GM19438 (cell line): ENCODE results near the gene LILRA2.
"Not testable (repeated sequence)": the region's sequence is repeated elsewhere in the genome, so short reads cannot be mapped to it uniquely, and the experiment has no call there.

Experiments
- ATAC-seq: cut with Tn5 transposase; IDR thresholded peaks from one replicate; pipeline ENCODE4 v1.9.1; 2021; ENCODE audit warnings: low read depth; ENCODE audit not compliant: unreplicated experiment

Gene LILRA2

GRCh38 chr19:54608205-54608604, 34.6 kb downstream of the LILRA2 start:
- ATAC-seq, result no peak

DNA sequence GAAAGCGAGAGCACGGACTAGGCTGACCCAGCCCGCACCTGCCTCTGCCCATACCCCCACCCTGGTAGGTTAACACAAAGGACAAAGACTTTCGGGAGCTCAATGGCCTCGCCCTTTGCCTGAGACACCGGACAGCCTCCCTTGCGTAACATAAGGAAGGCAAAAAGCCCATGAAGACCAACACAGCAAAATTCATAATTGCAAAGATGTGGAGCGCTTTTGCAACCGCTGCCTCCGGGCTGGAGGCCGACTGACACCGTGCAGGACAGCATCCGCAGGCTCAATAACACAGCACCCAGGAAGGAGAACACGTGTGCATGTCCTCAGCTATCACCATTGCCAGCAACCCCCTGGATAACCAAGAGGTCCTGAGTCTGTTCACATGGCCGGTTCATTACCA, 35.2 kb downstream of the LILRA2 start:
- ATAC-seq, result no peak

GRCh38 chr19:54609356-54609791, 35.8 kb downstream of the LILRA2 start:
- ATAC-seq, result no peak

- ATAC-seq, result no peak
Observed at GRCh38 chr19:54612428-54612827, 38.8 kb downstream of the LILRA2 start.

DNA sequence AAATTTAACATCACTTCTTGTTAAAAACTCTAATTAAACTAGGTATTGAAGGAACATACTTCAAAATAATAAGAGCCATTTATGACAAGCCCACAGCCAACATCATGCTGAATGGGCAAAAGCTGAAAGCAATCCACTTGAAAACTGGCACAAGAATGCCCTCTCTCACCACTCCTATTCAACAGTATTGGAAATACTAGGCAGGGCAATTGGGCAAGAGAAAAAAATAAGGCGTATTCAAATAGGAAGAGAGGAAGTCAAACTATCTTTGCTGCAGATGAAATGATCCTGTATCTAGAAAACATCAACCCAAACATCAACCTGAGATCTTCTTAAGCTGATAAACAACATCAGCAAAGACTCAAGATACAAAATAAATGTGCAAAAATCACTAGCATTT, 41.1 kb downstream of the LILRA2 start:
- ATAC-seq, result no peak

DNA sequence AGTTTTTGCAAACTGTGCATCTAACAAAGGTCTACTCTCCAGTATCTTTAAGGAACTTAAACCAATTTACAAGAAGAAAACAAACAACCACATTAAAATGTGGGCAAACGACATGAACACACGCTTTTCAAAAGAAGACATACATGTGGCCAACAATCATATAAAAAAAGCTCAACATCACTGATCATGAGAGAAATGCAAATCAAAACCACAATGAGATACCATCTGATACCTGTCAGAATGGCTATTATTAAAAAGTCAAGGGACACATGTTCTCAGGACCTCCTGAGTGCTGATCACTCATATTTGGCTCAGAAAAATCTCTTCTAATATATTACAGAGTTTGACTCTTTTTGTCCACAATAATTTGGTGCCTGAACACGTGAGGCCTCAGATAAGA, 42.5 kb downstream of the LILRA2 start:
- peak; percentile 33 for ATAC-seq

DNA sequence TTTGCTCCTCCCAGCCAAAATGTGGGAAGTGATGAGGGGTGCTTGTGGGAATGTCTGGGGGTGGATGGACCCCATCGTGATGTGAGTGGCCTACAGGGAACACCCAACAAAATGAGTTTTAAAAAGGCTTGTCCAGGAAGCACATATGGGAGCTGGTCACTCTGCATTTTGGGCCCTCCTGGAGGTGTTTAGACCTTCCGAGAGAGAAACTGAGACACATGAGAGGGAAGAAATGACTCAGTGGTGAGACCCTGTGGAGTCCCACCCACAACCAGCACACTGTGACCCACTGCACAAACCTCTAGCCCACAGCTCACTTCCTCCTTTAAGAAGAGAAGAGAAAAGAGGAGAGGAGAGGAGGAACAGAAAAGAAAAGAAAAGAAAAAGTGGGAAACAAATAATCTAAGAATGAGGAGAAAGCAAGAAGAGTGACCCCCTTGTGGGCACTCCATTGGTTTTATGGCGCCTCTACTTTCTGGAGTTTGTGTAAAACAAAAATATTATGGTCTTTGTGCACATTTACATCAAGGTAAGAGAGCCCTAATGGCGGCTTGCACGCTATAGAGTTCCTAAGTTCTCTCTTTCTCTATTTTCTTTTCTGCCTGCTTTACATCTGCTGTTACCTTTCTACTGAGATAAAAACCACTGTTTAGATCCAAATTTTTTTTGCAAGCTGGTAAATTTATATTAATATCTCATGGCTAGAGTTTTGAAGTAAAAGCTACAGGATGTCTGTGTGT, 43.4 kb downstream of the LILRA2 start:
- ATAC-seq, result peak; percentile 71

DNA sequence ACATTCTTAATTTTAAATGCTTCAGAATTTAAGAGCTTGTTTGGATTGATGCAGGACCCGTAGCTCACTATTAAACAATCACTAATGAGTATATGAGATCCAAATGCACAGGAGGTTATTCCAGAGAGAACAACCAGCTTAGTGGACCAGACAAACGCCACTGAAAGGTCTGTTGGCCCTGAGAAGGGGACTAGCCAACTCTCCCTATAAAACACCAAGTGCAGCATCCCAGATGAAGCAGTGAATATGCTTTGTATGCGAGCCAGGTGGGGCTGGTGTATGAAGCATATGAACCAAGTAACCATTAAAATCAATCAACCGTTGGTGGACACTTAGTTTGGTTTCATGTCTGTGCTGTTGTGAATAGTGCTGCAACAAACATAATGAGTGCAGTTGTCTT, 46.9 kb downstream of the LILRA2 start:
- no peak for ATAC-seq

- no peak for ATAC-seq
Observed at GRCh38 chr19:54622431-54622830, 48.8 kb downstream of the LILRA2 start.

GRCh38 chr19:54624234-54624633, 50.6 kb downstream of the LILRA2 start:
- ATAC-seq, result not testable (repeated sequence)

DNA sequence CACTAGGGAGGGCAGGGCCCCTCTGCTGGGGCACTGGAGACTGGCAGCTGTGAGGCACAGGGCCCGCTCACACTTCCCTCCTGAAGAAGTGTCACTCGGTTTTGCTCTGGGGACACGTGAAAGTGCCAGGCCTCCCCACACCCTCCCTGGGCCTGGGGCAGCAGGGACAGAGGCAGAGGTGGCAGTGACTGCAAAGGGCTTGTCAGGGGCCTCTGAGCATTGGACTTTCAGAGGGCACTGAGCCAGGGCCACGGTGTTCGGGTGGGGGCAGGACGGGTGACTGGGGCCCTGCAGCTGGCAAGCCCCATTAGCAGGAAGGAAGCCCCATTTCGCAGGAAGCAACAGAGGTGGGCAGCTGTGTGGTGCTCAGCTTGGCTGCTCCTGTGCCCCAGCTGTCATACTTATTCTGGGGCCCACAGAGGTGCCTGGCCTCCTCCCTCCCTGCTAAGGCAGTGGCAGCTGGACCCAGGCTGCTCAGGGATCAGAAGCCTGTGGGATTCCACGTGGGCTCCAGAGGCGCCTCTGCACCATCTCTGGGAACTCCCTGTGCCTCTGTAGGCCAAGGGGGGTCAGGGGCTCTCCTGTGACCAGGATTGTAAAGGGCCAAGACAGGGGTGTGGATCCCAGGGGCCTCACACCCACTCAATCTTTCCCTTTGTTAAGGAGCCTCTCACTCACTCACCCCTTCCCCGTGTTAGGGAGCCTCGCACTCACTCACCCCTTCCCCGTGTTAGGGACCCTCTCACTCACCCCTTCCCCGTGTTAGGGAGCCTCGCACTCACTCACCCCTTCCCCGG, 51.5 kb downstream of the LILRA2 start:
- not testable (repeated sequence) for ATAC-seq

DNA sequence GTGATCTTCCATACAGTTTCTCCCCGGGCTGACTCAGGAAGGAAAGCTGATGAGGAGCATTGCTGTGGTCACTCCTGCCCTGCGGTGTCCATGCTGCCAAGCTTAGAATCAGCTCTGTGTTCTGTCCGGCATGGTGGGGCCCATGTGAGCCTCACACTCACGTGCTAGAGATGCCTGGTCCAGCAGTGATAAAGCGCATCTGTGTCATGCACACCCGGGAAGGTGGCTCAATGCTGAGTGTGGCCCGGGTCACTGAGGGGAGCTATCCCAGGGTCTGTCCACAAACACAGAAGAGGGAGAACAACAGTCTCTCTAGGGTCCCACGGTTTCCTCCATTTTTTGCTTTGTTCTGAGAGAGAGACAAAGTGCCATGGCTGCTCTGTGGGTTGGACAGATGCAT, 53.2 kb downstream of the LILRA2 start:
- ATAC-seq, result no peak

DNA sequence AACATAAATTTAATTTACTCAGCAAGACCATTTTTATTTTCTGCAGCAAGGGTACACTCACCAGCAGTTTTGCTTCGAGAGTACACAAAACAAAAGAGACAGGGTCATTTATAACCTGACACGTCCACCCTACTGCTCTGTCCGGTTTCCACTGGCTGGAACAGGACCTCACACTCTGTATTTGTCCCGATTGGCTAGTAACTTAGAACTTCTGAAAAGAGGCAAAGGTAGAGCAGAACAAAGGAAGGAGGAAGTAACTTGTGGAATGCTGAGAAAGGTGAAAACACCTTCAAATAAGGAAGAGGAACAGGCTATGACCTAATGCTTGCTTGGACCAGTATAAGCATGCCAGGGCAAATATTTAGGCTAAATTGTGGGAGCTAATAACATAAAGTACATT, 54.3 kb downstream of the LILRA2 start:
- not testable (repeated sequence) for ATAC-seq

- ATAC-seq, result not testable (repeated sequence)
Observed at GRCh38 chr19:54630262-54630661, 56.7 kb downstream of the LILRA2 start, which contains the start of gene LILRB1. TSS of gene LILRB1 (plus strand) at chr19:54630484. CDS start at chr19:54631074, 590 bp downstream.

DNA sequence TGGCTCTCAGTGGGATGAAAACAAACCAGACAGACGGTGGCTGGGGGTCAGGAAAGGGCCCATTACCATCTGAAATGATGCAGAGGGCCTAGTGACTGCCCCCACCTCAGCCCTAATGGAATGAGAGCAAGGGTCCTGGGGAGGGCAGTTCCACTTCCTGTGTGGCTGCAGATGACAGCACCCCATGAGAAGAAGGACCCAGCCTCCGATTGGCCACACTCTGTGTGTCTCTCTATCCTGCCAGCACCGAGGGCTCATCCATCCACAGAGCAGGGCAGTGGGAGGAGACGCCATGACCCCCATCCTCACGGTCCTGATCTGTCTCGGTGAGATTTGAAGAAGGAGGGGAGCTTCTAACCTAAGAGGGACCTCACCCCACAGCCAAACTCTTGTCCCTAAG, 57.2 kb downstream of the LILRA2 start:
- no peak for ATAC-seq

DNA sequence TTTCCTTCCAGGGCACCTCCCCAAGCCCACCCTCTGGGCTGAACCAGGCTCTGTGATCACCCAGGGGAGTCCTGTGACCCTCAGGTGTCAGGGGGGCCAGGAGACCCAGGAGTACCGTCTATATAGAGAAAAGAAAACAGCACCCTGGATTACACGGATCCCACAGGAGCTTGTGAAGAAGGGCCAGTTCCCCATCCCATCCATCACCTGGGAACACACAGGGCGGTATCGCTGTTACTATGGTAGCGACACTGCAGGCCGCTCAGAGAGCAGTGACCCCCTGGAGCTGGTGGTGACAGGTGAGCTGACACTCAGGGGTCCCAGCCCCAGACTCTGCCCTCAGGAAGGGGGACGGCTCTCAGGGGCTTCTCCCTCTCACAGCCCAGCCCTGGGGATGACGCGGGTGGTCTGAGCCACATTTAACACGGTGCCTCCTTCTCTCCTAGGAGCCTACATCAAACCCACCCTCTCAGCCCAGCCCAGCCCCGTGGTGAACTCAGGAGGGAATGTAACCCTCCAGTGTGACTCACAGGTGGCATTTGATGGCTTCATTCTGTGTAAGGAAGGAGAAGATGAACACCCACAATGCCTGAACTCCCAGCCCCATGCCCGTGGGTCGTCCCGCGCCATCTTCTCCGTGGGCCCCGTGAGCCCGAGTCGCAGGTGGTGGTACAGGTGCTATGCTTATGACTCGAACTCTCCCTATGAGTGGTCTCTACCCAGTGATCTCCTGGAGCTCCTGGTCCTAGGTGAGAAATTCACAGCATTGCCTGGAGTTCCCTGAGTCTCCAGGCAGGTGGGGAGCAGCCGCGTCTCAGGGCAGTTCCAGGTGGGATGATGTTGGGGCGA, 58.1 kb downstream of the LILRA2 start:
- not testable (repeated sequence) for ATAC-seq

GRCh38 chr19:54632517-54632916, 58.9 kb downstream of the LILRA2 start:
- not testable (repeated sequence) for ATAC-seq

- ATAC-seq, result no peak
Observed at GRCh38 chr19:54633401-54633800, 59.8 kb downstream of the LILRA2 start.

DNA sequence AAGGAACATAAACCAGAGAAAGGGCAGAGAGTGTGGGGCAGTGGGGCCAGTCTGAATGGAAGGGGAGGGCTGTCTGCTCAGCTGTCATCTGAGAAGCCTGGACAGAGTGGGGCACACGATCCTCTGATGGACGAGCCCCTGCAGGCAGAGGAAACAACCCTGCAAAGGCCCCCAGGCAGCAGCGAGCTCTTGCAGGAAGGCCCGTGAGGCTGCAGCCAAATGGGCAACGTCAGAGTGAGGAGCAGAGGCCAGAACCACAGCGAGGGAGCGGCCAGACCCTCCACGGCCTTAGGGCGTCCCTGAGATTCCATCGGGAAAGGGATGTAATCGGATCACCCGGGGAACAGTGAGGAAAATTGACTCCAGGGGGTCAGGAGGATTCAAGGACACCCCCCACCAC, 62.5 kb downstream of the LILRA2 start:
- ATAC-seq, result not testable (repeated sequence)

GRCh38 chr19:54638683-54639082, 65.1 kb downstream of the LILRA2 start:
- ATAC-seq, result no peak
